HepG2 (cell line): ENCODE measurements around the gene ISOC2. TPM values are rescaled to one million over a fixed set of nuclear protein-coding genes. Genes with fewer than 3 reads are reported as not detected.
A peak's percentile ranks its signal among the peaks of the same experiment; 100 is the strongest.

Experiments used
- ARNT ChIP-seq: fragments of 450-650 bp; IDR thresholded peaks from 2 replicates; pipeline ENCODE4 v1.6.1; 2017
- CSRNP1 ChIP-seq: sonication (generic); formaldehyde crosslinking; IDR thresholded peaks from 2 replicates; pipeline ENCODE4 v1.8.1; 2023; ENCODE audit warnings: mild to moderate bottlenecking, missing genetic modification reagents
- DDIT3 ChIP-seq: sonication (generic); formaldehyde crosslinking; IDR thresholded peaks from 2 replicates; pipeline ENCODE4 v1.4.0; 2020; ENCODE audit warnings: mild to moderate bottlenecking, missing genetic modification reagents
- ELF3 ChIP-seq: IDR thresholded peaks from 2 replicates; pipeline ENCODE4 v1.6.1; 2016; ENCODE audit warnings: missing genetic modification reagents, missing compliant biosample characterization
- ERF ChIP-seq: IDR thresholded peaks from 2 replicates; pipeline ENCODE4 v1.6.1; 2018; ENCODE audit warnings: missing biosample characterization, missing genetic modification reagents
- GMEB1 ChIP-seq: sonication (generic); formaldehyde crosslinking; IDR thresholded peaks from 2 replicates; pipeline ENCODE4 v1.5.1; 2020; ENCODE audit warnings: missing genetic modification reagents, mild to moderate bottlenecking, borderline replicate concordance
- HNF4A ChIP-seq: sonication (generic); formaldehyde crosslinking; IDR thresholded peaks from 2 replicates; pipeline ENCODE4 v1.4.0; 2020; ENCODE audit warnings: missing genetic modification reagents
- SP5 ChIP-seq: IDR thresholded peaks from 2 replicates; pipeline ENCODE4 v1.6.1; 2016; ENCODE audit warnings: low read depth, borderline replicate concordance
- STAG1 ChIP-seq: sonication (generic); formaldehyde crosslinking; IDR thresholded peaks from 2 replicates; pipeline ENCODE4 v1.4.0; 2020; ENCODE audit warnings: missing genetic modification reagents
- TBP ChIP-seq: sonication (generic); formaldehyde crosslinking; IDR thresholded peaks from 2 replicates; pipeline ENCODE4 v1.5.0; 2020; ENCODE audit warnings: missing genetic modification reagents
- ZBED4 ChIP-seq: sonication (generic); formaldehyde crosslinking; IDR thresholded peaks from 2 replicates; pipeline ENCODE4 v1.4.0; 2020; ENCODE audit warnings: missing genetic modification reagents, borderline replicate concordance
- ZFYVE20 ChIP-seq: sonication (generic); formaldehyde crosslinking; IDR thresholded peaks from 2 replicates; pipeline ENCODE4 v1.8.0; 2023; ENCODE audit warnings: low read depth, mild to moderate bottlenecking, moderate library complexity, missing genetic modification reagents, borderline replicate concordance
- ZMAT3 ChIP-seq: sonication (generic); formaldehyde crosslinking; conservative IDR thresholded peaks from 2 replicates; pipeline ENCODE4 v1.7.0; 2021; ENCODE audit warnings: missing genetic modification reagents
- ZNF558 ChIP-seq: sonication (generic); formaldehyde crosslinking; IDR thresholded peaks from 2 replicates; pipeline ENCODE4 v1.9.0; 2022; ENCODE audit warnings: mild to moderate bottlenecking, missing genetic modification reagents, borderline replicate concordance
- ZNF784 ChIP-seq: sonication (generic); formaldehyde crosslinking; IDR thresholded peaks from 2 replicates; pipeline ENCODE4 v1.5.1; 2020; ENCODE audit warnings: missing genetic modification reagents, mild to moderate bottlenecking, borderline replicate concordance
- polyA plus RNA-seq, 8 experiments: library from polyadenylated mRNA; depleted of rRNA in 3 of 8; stranded (reverse) in 7 of 8; unstranded in 1 of 8; fragments of >200 nt; fragmentation: Illumina TruSeq in 4 of 8; extraction: Trizol in 4 of 8; gene quantifications; 2 replicates each; pipeline versions ENCODE4 v1.2.1 to v1.2.3, GENCODE V29; 2011 to 2016; ENCODE audit warnings: low read depth in 4 of 8, missing spikeins in 1 of 8, mixed read lengths in 1 of 8; ENCODE audit not compliant: insufficient read depth in 1 of 8
- total RNA-seq, 5 experiments: library from RNA; depleted of rRNA; stranded (reverse); fragments of >200 nt; fragmentation: Illumina TruSeq; extraction: Trizol; gene quantifications; 2 replicates each; pipeline ENCODE4 v1.2.3, GENCODE V29; 2016; ENCODE audit warnings: low read depth in 1 of 5

ISOC2 gene
- total and polyA plus RNA-seq, 2 of the 13 experiments (the other 11 are each of a cell fraction or from before 2014, with no cell fraction given) = 76.8 to 105 TPM

- TF ChIP-seq ZBED4 (0 out of 2 replicates have a peak, but pooled peaks have one; percentile 46), TBP (peak; percentile 73; the same call in 1 of the 2 replicates), DDIT3 (no peak), HNF4A (peak; percentile 76), CSRNP1 (CRISPR knock-in tag) (0 out of 2 replicates have a peak, but pooled peaks have one; percentile 34), GMEB1 (peak; percentile 52; the same call in 1 of the 2 replicates), SP5 (CRISPR knock-in tag) (0 out of 2 replicates have a peak, but pooled peaks have one; percentile 32), ELF3 (CRISPR knock-in tag) (no peak), ZMAT3 (CRISPR knock-in tag) (0 out of 2 replicates have a peak, but pooled peaks have one; percentile 24), ARNT (no peak), ZNF558 (CRISPR knock-in tag) (no peak), ERF (CRISPR knock-in tag) (no peak), ZNF784 (CRISPR knock-in tag) (no peak), STAG1 (CRISPR knock-in tag) (peak; percentile 63), ZFYVE20 (CRISPR knock-in tag) (no peak)
Observed at GRCh38 chr19:55467236-55468053, 6.0 kb upstream of the ISOC2 start (continued).
